SU-DHL-6 (cell line): Measurements from ENCODE around the gene TMEM263.

Experiments
- H2AFZ ChIP-seq: fragments of 200-600 bp; sonication (generic); 2 replicates; pipeline ENCODE4 v1.6.1; 2014; ENCODE audit warnings: low read depth, mild to moderate bottlenecking, moderate library complexity, mixed read lengths, antibody characterized with exemption, low read length; ENCODE audit not compliant: severe bottlenecking
- H3F3A ChIP-seq: fragments of 200-600 bp; shearing (Covaris generic); 2 replicates; pipeline ENCODE4 v1.6.0; 2016; ENCODE audit warnings: antibody characterized with exemption, mild to moderate bottlenecking; ENCODE audit not compliant: insufficient read depth
- H3K27ac ChIP-seq: fragments of 200-600 bp; sonication (generic); 2 replicates; pipeline ENCODE4 v1.5.1; 2016; ENCODE audit warnings: low read depth, mild to moderate bottlenecking, low read length, moderate library complexity, mixed read lengths
- H3K27me3 ChIP-seq: fragments of 200-600 bp; sonication (generic), shearing (Covaris generic); 2 replicates; pipeline ENCODE4 v1.6.0; 2014; ENCODE audit warnings: mild to moderate bottlenecking, low read length
- H3K36me3 ChIP-seq: fragments of 200-600 bp; sonication (generic); 2 replicates; pipeline ENCODE4 v1.6.1; 2014; ENCODE audit warnings: mild to moderate bottlenecking, low read length, mixed read lengths
- H3K4me2 ChIP-seq: fragments of 300-600, 200-600 bp; shearing (Covaris generic), sonication (generic); 2 replicates; pipeline ENCODE4 v1.6.0; 2014; ENCODE audit warnings: low read length, low read depth, mild to moderate bottlenecking; ENCODE audit not compliant: poor library complexity, severe bottlenecking
- H3K4me3 ChIP-seq: fragments of 200-600 bp; sonication (generic); 2 replicates; pipeline ENCODE4 v1.5.1; 2014; ENCODE audit warnings: antibody characterized with exemption, low read length, mild to moderate bottlenecking, mixed read lengths; ENCODE audit not compliant: insufficient read depth, poor library complexity, severe bottlenecking
- H3K79me2 ChIP-seq: fragments of 200-600 bp; sonication (generic); 2 replicates; pipeline ENCODE4 v1.6.1; 2014; ENCODE audit warnings: mild to moderate bottlenecking, low read length, moderate library complexity; ENCODE audit not compliant: insufficient read depth
- H3K9ac ChIP-seq: fragments of 200-600 bp; sonication (generic); 2 replicates; pipeline ENCODE4 v1.7.0; 2014; ENCODE audit warnings: mild to moderate bottlenecking, low read length
- H3K9me2 ChIP-seq: fragments of 200-600 bp; sonication (generic); replicated peaks from 2 replicates; pipeline ENCODE4 v1.6.1; 2014; ENCODE audit warnings: low read length; ENCODE audit not compliant: insufficient read depth
- H3K9me3 ChIP-seq: fragments of 200-600 bp; sonication (generic); 2 replicates; pipeline ENCODE4 v1.6.1; 2014; ENCODE audit warnings: low read length, mixed read lengths; ENCODE audit not compliant: insufficient read depth
- H4K20me1 ChIP-seq: fragments of 200-600 bp; sonication (generic); 2 replicates; pipeline ENCODE4 v1.6.1; 2014; ENCODE audit warnings: low read depth, mild to moderate bottlenecking, antibody characterized with exemption, low read length, moderate library complexity, mixed read lengths
- EZH2phosphoT487 ChIP-seq: fragments of 200-600 bp; sonication (generic), shearing (Covaris generic); conservative IDR thresholded peaks from 2 replicates; pipeline ENCODE4 v1.6.1; 2018; ENCODE audit warnings: mild to moderate bottlenecking, antibody characterized with exemption, low read length, moderate library complexity, mixed read lengths
- TF ChIP-seq, protein P1 (sequence below): fragments of 200-600 bp; sonication (generic); IDR thresholded peaks from one replicate; pipeline ENCODE4 v1.5.1; 2017; ENCODE audit warnings: antibody characterized with exemption, mild to moderate bottlenecking, low read length, moderate library complexity; ENCODE audit not compliant: insufficient read depth, poor library complexity, severe bottlenecking

The TMEM263 gene

GRCh38 chr12:106913456-106913855, 42.3 kb upstream of the TMEM263 start:
- Histone ChIP-seq H3K4me3 (no peak overlapping the region), H3K36me3 (no peaks in the 10 kb centered on the region), H2AFZ (no peak overlapping the region), H3K9ac (no peak overlapping the region), H3K27ac (no peak overlapping the region), H3K9me2 (no peaks in the 10 kb centered on the region), H3K4me2 (no peak overlapping the region), H3K27me3 (no peaks in the 10 kb centered on the region), H3K9me3 (no peaks in the 10 kb centered on the region), H3F3A (no peaks in the 10 kb centered on the region), H3K79me2 (no peaks in the 10 kb centered on the region), H4K20me1 (no peaks in the 10 kb centered on the region)
- TF ChIP-seq, protein P1, sequence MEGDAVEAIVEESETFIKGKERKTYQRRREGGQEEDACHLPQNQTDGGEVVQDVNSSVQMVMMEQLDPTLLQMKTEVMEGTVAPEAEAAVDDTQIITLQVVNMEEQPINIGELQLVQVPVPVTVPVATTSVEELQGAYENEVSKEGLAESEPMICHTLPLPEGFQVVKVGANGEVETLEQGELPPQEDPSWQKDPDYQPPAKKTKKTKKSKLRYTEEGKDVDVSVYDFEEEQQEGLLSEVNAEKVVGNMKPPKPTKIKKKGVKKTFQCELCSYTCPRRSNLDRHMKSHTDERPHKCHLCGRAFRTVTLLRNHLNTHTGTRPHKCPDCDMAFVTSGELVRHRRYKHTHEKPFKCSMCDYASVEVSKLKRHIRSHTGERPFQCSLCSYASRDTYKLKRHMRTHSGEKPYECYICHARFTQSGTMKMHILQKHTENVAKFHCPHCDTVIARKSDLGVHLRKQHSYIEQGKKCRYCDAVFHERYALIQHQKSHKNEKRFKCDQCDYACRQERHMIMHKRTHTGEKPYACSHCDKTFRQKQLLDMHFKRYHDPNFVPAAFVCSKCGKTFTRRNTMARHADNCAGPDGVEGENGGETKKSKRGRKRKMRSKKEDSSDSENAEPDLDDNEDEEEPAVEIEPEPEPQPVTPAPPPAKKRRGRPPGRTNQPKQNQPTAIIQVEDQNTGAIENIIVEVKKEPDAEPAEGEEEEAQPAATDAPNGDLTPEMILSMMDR = no peak
- no peak for TF ChIP-seq EZH2phosphoT487

- no peak overlapping the region for H3K4me2 ChIP-seq
Observed at GRCh38 chr12:106914796-106915634, 40.7 kb upstream of the TMEM263 start.

DNA sequence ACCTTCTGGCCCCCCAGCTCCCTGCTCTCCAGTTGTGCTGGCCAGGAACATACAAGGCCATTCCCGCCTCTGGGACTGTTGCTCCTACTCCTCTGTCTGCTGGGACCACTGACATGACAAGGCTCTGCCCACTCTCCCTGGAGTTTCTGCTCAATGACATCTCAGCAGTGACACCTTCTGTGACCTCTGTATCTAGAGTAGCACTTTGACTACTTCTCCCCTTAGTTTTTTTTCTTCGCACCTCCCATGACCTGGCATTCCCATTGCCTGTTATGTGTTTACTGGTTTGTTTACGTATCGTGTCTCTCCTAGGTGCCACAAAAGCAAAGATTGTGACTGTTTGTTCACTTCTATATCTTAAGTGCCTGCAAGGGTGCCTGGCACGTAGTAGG, 40.1 kb upstream of the TMEM263 start:
- H3K27ac ChIP-seq = no peak overlapping the region
- H3F3A ChIP-seq = no peaks in the 10 kb centered on the region
- no peaks in the 10 kb centered on the region for H3K9me3 ChIP-seq
- H4K20me1 ChIP-seq = no peaks in the 10 kb centered on the region; the same call in 1 of the 2 replicates
- no peaks in the 10 kb centered on the region for H3K36me3 ChIP-seq
- H3K4me2 ChIP-seq = no peak overlapping the region
- H2AFZ ChIP-seq = no peak overlapping the region
- H3K4me3 ChIP-seq = no peak overlapping the region
- H3K79me2 ChIP-seq = no peaks in the 10 kb centered on the region
- no peak overlapping the region for H3K9ac ChIP-seq
- no peaks in the 10 kb centered on the region for H3K27me3 ChIP-seq
- no peak for TF ChIP-seq EZH2phosphoT487
- TF ChIP-seq, protein P1 = no peak
- H3K9me2 ChIP-seq = no peaks in the 10 kb centered on the region

More at GRCh38 chr12:106914796-106915634, 40.7 kb upstream of the TMEM263 start:
- H2AFZ ChIP-seq = no peak overlapping the region
- H3K79me2 ChIP-seq = no peaks in the 10 kb centered on the region
- H3K4me3 ChIP-seq = no peak overlapping the region
- H3K36me3 ChIP-seq = no peaks in the 10 kb centered on the region
- TF ChIP-seq, protein P1 = no peak
- TF ChIP-seq EZH2phosphoT487 = no peak
- no peak overlapping the region for H3K9ac ChIP-seq
- no peak overlapping the region for H3K27ac ChIP-seq
- no peaks in the 10 kb centered on the region for H3K27me3 ChIP-seq
- H4K20me1 ChIP-seq = no peaks in the 10 kb centered on the region
- H3K9me2 ChIP-seq = no peaks in the 10 kb centered on the region
- H3F3A ChIP-seq = no peaks in the 10 kb centered on the region
- H3K9me3 ChIP-seq = no peaks in the 10 kb centered on the region
